Measurements from ENCODE around the gene FAM200C.

Gene FAM200C

DNA sequence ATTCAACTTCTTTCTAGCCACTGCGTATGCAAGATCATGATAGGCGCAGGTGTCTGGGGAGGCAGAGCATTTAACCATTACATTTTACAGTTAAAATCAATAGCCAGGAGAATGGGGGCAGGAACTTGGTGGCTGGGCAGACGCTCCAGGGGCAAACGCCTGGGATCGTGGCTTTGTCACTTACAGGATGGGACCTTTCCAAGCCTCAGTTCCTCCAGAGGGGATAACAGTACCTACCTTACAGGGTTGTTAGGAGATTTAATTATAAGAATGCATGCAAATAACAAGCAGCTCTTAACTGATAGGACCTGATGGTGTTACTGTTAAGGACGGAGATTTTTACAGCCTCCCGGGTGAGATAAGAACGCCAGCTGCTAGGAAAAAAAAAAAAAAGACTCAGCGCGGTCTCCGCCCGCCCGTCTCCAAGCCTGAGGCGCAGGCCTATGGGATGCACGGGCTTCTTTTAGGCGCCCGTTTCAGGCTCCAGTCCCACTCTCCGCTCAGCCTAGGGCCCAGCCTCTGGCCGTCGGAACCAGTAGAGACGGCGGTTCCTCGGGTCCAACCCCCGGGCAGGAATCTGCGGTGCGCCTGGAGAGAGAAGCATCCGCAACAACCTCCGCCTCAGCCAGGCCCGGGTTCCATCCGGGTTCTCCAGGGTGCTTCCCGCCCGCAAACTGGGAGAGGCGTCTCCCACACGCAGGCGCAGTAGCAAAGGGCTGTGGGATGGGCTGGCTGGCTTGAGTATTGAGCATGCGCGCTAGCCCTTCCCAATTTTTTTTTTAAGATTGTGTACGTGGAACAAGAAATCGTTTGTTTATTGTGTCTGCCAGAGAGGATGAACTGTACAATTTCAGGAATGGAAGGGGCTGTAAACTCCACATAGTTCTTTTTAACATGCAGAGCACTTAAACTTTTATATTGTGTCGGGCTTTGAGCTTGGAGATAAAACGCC is at the start of gene FAM200C:
Gene FAM200C (minus strand): TSS at position 653 of the 952 bp plus-strand sequence. CDS start 4,564 bp downstream, outside the sequence.
- H3K27me3 ChIP-seq (ENCODE audit: control insufficient read depth, insufficient read depth, low read length), result no peaks in the 10 kb centered on the region
- H3K9ac ChIP-seq (ENCODE audit: low read depth, low read length), result peak within 1 kb of the TSS; percentile 97
- peaks cover 17% of the 10 kb centered on the region for H3K4me1 ChIP-seq (ENCODE audit: control insufficient read depth, insufficient read depth, low read length)
- peak within 1 kb of the TSS; percentile 96 for H3K27ac ChIP-seq (ENCODE audit: low read depth, low read length)
- peak within 1 kb of the TSS; percentile 81 for H3K4me3 ChIP-seq (ENCODE audit: low read depth, low read length)
- H3K9me3 ChIP-seq (ENCODE audit: control insufficient read depth, insufficient read depth, low read length), result no peaks in the 10 kb centered on the region
- H3K36me3 ChIP-seq (ENCODE audit: control insufficient read depth, insufficient read depth, low read length), result peaks cover 32% of the 10 kb centered on the region

GRCh38 chr5:160449458-160449857 is 49.6 kb upstream of the FAM200C start:
- Histone ChIP-seq H3K27ac (ENCODE audit: low read depth, low read length) (no peak overlapping the region), H3K9ac (ENCODE audit: low read depth, low read length) (no peak overlapping the region)

DNA sequence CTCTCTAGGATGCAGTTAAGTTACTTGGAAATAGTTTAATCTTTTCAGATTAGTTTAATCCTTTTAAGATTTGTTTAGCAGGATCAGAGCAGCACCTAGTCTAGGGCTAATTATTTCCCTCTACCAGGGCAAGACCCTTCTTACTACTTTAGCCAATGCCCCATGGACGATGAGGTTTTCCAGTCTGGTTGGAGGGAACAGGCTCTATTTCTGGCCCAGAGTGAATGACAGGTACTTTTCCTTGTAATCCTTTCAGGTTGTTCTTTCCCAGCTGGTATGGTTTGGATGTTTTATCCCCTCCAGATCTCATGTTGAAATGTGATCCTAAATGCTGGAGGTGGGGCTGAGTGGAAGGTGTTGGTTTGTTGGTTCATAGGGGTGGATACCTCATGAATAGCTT is 49.0 kb upstream of the FAM200C start:
- Histone ChIP-seq H3K4me1 (ENCODE audit: control insufficient read depth, insufficient read depth, low read length) (no peaks in the 10 kb centered on the region), H3K9me3 (ENCODE audit: control insufficient read depth, insufficient read depth, low read length) (no peaks in the 10 kb centered on the region), H3K27me3 (ENCODE audit: control insufficient read depth, insufficient read depth, low read length) (no peaks in the 10 kb centered on the region), H3K4me3 (ENCODE audit: low read depth, low read length) (no peak overlapping the region), H3K36me3 (ENCODE audit: control insufficient read depth, insufficient read depth, low read length) (no peaks in the 10 kb centered on the region), H3K9ac (ENCODE audit: low read depth, low read length) (no peak overlapping the region), H3K27ac (ENCODE audit: low read depth, low read length) (no peak overlapping the region)

More at GRCh38 chr5:160449458-160449857, 49.6 kb upstream of the FAM200C start:
- no peaks in the 10 kb centered on the region for H3K4me1 ChIP-seq (ENCODE audit: control insufficient read depth, insufficient read depth, low read length)
- H3K36me3 ChIP-seq (ENCODE audit: control insufficient read depth, insufficient read depth, low read length), result no peaks in the 10 kb centered on the region
- H3K27me3 ChIP-seq (ENCODE audit: control insufficient read depth, insufficient read depth, low read length), result no peaks in the 10 kb centered on the region
- H3K4me3 ChIP-seq (ENCODE audit: low read depth, low read length), result no peak overlapping the region
- no peaks in the 10 kb centered on the region for H3K9me3 ChIP-seq (ENCODE audit: control insufficient read depth, insufficient read depth, low read length)

DNA sequence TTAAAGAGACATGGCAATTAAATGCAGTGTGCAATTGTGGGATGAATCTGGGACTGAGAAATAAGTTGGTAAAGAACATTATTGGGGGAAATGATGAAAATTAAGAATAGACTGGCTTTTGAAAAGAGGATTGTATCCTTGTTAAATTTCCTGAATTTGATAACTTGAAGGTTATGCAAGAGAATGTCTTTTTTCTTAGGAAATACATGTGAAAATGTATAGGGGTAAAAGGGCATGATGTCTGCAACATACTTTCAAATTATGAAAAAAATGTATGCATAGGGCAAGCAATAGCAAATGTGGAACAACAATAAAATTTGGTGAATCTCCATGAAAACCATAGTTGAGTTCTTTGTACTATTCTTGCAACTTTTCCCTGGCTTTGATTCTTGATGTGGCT is 45.9 kb upstream of the FAM200C start:
- Histone ChIP-seq H3K4me3 (ENCODE audit: low read depth, low read length) (no peak overlapping the region), H3K27me3 (ENCODE audit: control insufficient read depth, insufficient read depth, low read length) (no peaks in the 10 kb centered on the region), H3K4me1 (ENCODE audit: control insufficient read depth, insufficient read depth, low read length) (peaks cover 7% of the 10 kb centered on the region), H3K9me3 (ENCODE audit: control insufficient read depth, insufficient read depth, low read length) (no peaks in the 10 kb centered on the region), H3K36me3 (ENCODE audit: control insufficient read depth, insufficient read depth, low read length) (no peaks in the 10 kb centered on the region), H3K9ac (ENCODE audit: low read depth, low read length) (no peak overlapping the region), H3K27ac (ENCODE audit: low read depth, low read length) (no peak overlapping the region)

DNA sequence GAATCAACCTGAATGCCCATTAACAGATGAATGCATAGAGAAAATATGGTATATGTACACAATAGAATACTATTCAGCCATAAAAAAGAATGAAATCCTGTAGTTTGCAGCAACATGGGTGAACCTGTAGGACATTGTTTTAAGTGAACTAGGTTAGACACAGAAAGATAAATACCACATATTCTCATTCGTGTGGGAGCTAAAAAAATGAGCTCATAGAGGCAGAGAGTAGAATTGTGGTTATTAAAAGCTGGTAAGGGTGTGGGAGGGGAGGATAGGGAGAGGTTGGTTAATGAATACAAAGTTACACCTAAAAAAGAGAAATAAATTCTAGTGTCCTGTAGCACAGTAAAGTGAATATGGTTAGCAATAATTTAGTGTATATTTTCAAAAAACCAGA is 45.3 kb upstream of the FAM200C start:
- H3K9me3 ChIP-seq (ENCODE audit: control insufficient read depth, insufficient read depth, low read length), result no peaks in the 10 kb centered on the region
- no peak overlapping the region for H3K27ac ChIP-seq (ENCODE audit: low read depth, low read length)

GRCh38 chr5:160444407-160444806 is 44.6 kb upstream of the FAM200C start:
- no peak overlapping the region for H3K4me3 ChIP-seq (ENCODE audit: low read depth, low read length)
- H3K36me3 ChIP-seq (ENCODE audit: control insufficient read depth, insufficient read depth, low read length), result no peaks in the 10 kb centered on the region
- no peaks in the 10 kb centered on the region for H3K9me3 ChIP-seq (ENCODE audit: control insufficient read depth, insufficient read depth, low read length)
- H3K27me3 ChIP-seq (ENCODE audit: control insufficient read depth, insufficient read depth, low read length), result no peaks in the 10 kb centered on the region
- H3K27ac ChIP-seq (ENCODE audit: low read depth, low read length), result no peak overlapping the region
- H3K9ac ChIP-seq (ENCODE audit: low read depth, low read length), result no peak overlapping the region
- peaks cover 7% of the 10 kb centered on the region for H3K4me1 ChIP-seq (ENCODE audit: control insufficient read depth, insufficient read depth, low read length)

More for the DNA sequence above, 45.3 kb upstream of the FAM200C start:
- Histone ChIP-seq H3K4me1 (ENCODE audit: control insufficient read depth, insufficient read depth, low read length) (peaks cover 7% of the 10 kb centered on the region), H3K4me3 (ENCODE audit: low read depth, low read length) (no peak overlapping the region), H3K27me3 (ENCODE audit: control insufficient read depth, insufficient read depth, low read length) (no peaks in the 10 kb centered on the region), H3K9ac (ENCODE audit: low read depth, low read length) (no peak overlapping the region), H3K36me3 (ENCODE audit: control insufficient read depth, insufficient read depth, low read length) (no peaks in the 10 kb centered on the region)

GRCh38 chr5:160442824-160443431 is 43.1 kb upstream of the FAM200C start:
- Histone ChIP-seq H3K27ac (ENCODE audit: low read depth, low read length) (no peak overlapping the region), H3K4me1 (ENCODE audit: control insufficient read depth, insufficient read depth, low read length) (peaks cover 7% of the 10 kb centered on the region), H3K9ac (ENCODE audit: low read depth, low read length) (no peak overlapping the region), H3K4me3 (ENCODE audit: low read depth, low read length) (no peak overlapping the region), H3K9me3 (ENCODE audit: control insufficient read depth, insufficient read depth, low read length) (no peaks in the 10 kb centered on the region), H3K36me3 (ENCODE audit: control insufficient read depth, insufficient read depth, low read length) (no peaks in the 10 kb centered on the region), H3K27me3 (ENCODE audit: control insufficient read depth, insufficient read depth, low read length) (no peaks in the 10 kb centered on the region)

DNA sequence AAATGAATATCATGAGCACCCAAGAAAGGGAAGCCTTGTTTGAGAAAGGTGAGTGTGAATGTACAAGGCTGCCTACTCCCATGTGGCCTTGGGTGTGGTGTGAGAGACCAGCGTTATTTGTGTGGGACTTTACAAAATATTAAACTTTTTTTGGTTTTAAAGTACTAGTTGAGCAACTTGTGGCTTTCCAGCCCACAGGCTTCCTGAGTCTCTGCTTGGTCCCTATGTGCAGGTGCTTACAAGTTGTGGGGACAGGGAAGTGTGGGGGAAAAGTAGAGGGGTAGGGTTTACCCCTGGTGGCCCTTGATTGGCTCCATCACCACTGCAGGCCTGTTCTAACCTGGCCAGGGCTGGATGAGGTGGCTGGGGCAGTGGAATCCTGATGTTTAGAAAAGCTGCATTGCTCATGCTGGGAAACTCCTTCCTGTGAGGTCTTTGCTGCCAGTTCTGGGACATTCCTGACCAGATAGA is 41.5 kb upstream of the FAM200C start:
- Histone ChIP-seq H3K4me3 (ENCODE audit: low read depth, low read length) (no peak overlapping the region), H3K9ac (ENCODE audit: low read depth, low read length) (no peak overlapping the region), H3K27me3 (ENCODE audit: control insufficient read depth, insufficient read depth, low read length) (no peaks in the 10 kb centered on the region), H3K36me3 (ENCODE audit: control insufficient read depth, insufficient read depth, low read length) (no peaks in the 10 kb centered on the region), H3K9me3 (ENCODE audit: control insufficient read depth, insufficient read depth, low read length) (no peaks in the 10 kb centered on the region), H3K4me1 (ENCODE audit: control insufficient read depth, insufficient read depth, low read length) (peaks cover 7% of the 10 kb centered on the region), H3K27ac (ENCODE audit: low read depth, low read length) (no peak overlapping the region)

GRCh38 chr5:160439205-160439600 is 39.3 kb upstream of the FAM200C start:
- Histone ChIP-seq H3K9me3 (ENCODE audit: control insufficient read depth, insufficient read depth, low read length) (no peaks in the 10 kb centered on the region), H3K4me3 (ENCODE audit: low read depth, low read length) (peak overlapping the region; percentile 56), H3K36me3 (ENCODE audit: control insufficient read depth, insufficient read depth, low read length) (no peaks in the 10 kb centered on the region), H3K4me1 (ENCODE audit: control insufficient read depth, insufficient read depth, low read length) (peaks cover 7% of the 10 kb centered on the region), H3K27me3 (ENCODE audit: control insufficient read depth, insufficient read depth, low read length) (no peaks in the 10 kb centered on the region), H3K9ac (ENCODE audit: low read depth, low read length) (no peak overlapping the region), H3K27ac (ENCODE audit: low read depth, low read length) (no peak overlapping the region)

DNA sequence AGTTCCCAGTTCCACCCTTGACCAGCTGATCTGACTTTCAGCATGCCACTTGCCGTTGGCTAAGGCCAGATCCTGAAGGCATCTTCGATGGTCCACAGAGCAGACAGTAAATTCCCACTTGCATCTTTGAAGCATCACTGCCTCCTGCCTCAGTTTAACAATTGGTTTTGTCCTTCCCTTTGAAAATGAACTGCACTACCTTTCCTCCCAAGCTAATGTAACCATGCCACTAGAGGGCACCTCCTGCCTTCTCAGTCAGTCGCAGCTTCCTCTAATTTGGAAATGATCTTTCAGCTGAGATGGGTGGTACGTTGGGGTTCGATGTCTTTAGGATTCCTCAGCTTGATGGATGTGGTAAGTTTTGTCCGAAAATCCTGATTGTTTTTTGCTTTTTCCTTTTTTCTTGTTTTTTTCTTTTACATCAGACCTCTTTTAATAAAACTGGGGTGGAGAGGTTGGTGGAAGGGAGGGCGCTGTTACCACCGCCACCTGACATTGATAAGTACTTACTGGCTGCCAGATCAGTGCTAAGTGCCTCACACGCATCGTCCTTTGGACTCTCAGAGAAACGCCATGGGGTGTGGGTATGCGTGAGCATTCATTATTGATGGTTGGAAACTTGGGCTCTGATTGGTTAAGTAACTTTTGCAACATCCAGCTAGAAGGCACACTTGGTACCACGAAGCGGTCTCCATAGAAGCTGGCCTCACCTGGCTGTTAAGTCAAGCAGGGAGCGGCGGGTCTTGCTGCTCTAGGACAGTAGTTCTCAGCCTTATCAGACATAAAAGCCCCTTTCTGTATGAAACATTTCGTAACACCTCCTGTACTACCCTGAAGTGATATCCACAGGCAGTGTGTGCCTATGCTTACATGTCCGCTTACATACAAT is 38.7 kb upstream of the FAM200C start:
- Histone ChIP-seq H3K4me1 (ENCODE audit: control insufficient read depth, insufficient read depth, low read length) (peaks cover 4% of the 10 kb centered on the region), H3K9me3 (ENCODE audit: control insufficient read depth, insufficient read depth, low read length) (no peaks in the 10 kb centered on the region), H3K36me3 (ENCODE audit: control insufficient read depth, insufficient read depth, low read length) (no peaks in the 10 kb centered on the region), H3K27ac (ENCODE audit: low read depth, low read length) (no peak overlapping the region), H3K9ac (ENCODE audit: low read depth, low read length) (no peak overlapping the region), H3K27me3 (ENCODE audit: control insufficient read depth, insufficient read depth, low read length) (no peaks in the 10 kb centered on the region), H3K4me3 (ENCODE audit: low read depth, low read length) (peak overlapping the region; percentile 56)

All from HUES48 (cell line).